H1 (cell line): ENCODE results near the gene ZGLP1. TPM values are rescaled to one million over a fixed set of nuclear protein-coding genes. Genes with fewer than 3 reads are reported as not detected.
A peak's percentile ranks its signal among the peaks of the same experiment; 100 is the strongest.

Experiments
- ATF3 ChIP-seq: IDR thresholded peaks from 2 replicates; pipeline ENCODE4 v1.6.1; 2011; ENCODE audit warnings: low read depth, mild to moderate bottlenecking, low read length; ENCODE audit not compliant: insufficient read depth
- EP300 ChIP-seq, 2 experiments: IDR thresholded peaks; 1 replicate in 1 of 2; 2 replicates in 1 of 2; pipeline ENCODE4 v1.6.1; 2011 to 2012; ENCODE audit warnings: low read depth in 2 of 2, low read length in 2 of 2, mild to moderate bottlenecking in 2 of 2, borderline replicate concordance in 1 of 2, inconsistent platforms in 1 of 2, moderate library complexity in 1 of 2
- EZH2 ChIP-seq: fragments of 200-600 bp; sonication (generic); IDR thresholded peaks from 2 replicates; pipeline ENCODE4 v1.7.1; 2012; ENCODE audit warnings: low read depth, mild to moderate bottlenecking, moderate library complexity, low read length, inconsistent platforms; ENCODE audit not compliant: severe bottlenecking
- FOSL1 ChIP-seq: IDR thresholded peaks from 2 replicates; pipeline ENCODE4 v1.6.1; 2011; ENCODE audit warnings: mild to moderate bottlenecking, low read depth, low read length, moderate library complexity; ENCODE audit not compliant: insufficient read depth
- KDM1A ChIP-seq: fragments of 200-600, 300-600 bp; sonication (generic); IDR thresholded peaks from 2 replicates; pipeline ENCODE4 v1.7.1; 2016; ENCODE audit warnings: mild to moderate bottlenecking, low read length, borderline replicate concordance
- KDM5A ChIP-seq: fragments of 200-600 bp; IDR thresholded peaks from 2 replicates; pipeline ENCODE4 v1.7.1; 2012; ENCODE audit warnings: mild to moderate bottlenecking, low read length, inconsistent platforms, mixed read lengths
- NRF1 ChIP-seq: IDR thresholded peaks from 2 replicates; pipeline ENCODE4 v1.6.1; 2011; ENCODE audit warnings: mild to moderate bottlenecking, low read depth, low read length, improper control_type of control experiment
- SP1 ChIP-seq: IDR thresholded peaks from 2 replicates; pipeline ENCODE4 v1.6.1; 2011; ENCODE audit warnings: low read depth, low read length
- TEAD4 ChIP-seq: IDR thresholded peaks from 2 replicates; pipeline ENCODE4 v1.6.1; 2012; ENCODE audit warnings: low read depth, low read length, inconsistent platforms, mixed read lengths
- YY1 ChIP-seq: IDR thresholded peaks from 2 replicates; pipeline ENCODE4 v1.6.1; 2011; ENCODE audit warnings: low read depth, mild to moderate bottlenecking, low read length
- polyA plus RNA-seq, 7 experiments: library from polyadenylated mRNA; depleted of rRNA in 3 of 7; stranded (reverse) in 5 of 7; unstranded in 2 of 7; fragments of >200 nt in 5 of 7; fragments of 200-250 nt in 2 of 7; gene quantifications; 1 replicate in 5 of 7; 2 replicates in 1 of 7; 4 replicates in 1 of 7; pipeline versions ENCODE4 v1.2.1 to v1.2.3, GENCODE V29; 2011 to 2013; ENCODE audit warnings: missing spikeins in 2 of 7, mixed read lengths in 2 of 7
- total RNA-seq: library from RNA; stranded (reverse); fragmentation: NEBNext Ultra II Directional; extraction: Animal tissue kit (Norgen Biotek cat#: 25700); gene quantifications from 2 replicates; pipeline ENCODE4 v1.2.1, GENCODE V29; 2021
- TF ChIP-seq, protein P1 (sequence below): IDR thresholded peaks from 2 replicates; pipeline ENCODE4 v1.6.1; 2011; ENCODE audit warnings: low read length, improper control_type of control experiment
- TF ChIP-seq, protein P2 (sequence below): IDR thresholded peaks from 2 replicates; pipeline ENCODE4 v1.6.1; 2012; ENCODE audit warnings: inconsistent platforms

The ZGLP1 gene
- total and polyA plus RNA-seq, 2 of the 8 experiments (the other 6 are each of a cell fraction or from before 2014, with no cell fraction given), result 4.2 to 5.1 TPM

- no peak for TF ChIP-seq KDM1A
- TF ChIP-seq, protein P1, sequence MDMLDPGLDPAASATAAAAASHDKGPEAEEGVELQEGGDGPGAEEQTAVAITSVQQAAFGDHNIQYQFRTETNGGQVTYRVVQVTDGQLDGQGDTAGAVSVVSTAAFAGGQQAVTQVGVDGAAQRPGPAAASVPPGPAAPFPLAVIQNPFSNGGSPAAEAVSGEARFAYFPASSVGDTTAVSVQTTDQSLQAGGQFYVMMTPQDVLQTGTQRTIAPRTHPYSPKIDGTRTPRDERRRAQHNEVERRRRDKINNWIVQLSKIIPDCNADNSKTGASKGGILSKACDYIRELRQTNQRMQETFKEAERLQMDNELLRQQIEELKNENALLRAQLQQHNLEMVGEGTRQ, result peak; percentile 98
- TF ChIP-seq EZH2, result no peak
- no peak for TF ChIP-seq TEAD4
- TF ChIP-seq ATF3, result peak; percentile 91
- no peak for TF ChIP-seq FOSL1
- no peak for TF ChIP-seq SP1
- TF ChIP-seq EP300 (IDR thresholded peaks at IDR 0.05; ENCODE audit: borderline replicate concordance in 1 of 2, low read depth in 2 of 2, low read length in 2 of 2), result no peak
- TF ChIP-seq NRF1, result peak; percentile 70
- peak; percentile 98 for TF ChIP-seq YY1
- TF ChIP-seq, protein P2, sequence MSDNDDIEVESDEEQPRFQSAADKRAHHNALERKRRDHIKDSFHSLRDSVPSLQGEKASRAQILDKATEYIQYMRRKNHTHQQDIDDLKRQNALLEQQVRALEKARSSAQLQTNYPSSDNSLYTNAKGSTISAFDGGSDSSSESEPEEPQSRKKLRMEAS, result peak; percentile 95
- TF ChIP-seq KDM5A, result peak; percentile 89
Measured at GRCh38 chr19:10315335-10316214, 6.0 kb upstream of the ZGLP1 start, which contains the start of gene FDX2 (continued).
